Memory B cell (primary cell): ENCODE data around the gene MED25.
A peak's percentile ranks its signal among the peaks of the same experiment; 100 is the strongest.

Source experiments
- ATAC-seq: fragments of 150-1000 bp; cut with Tn5 transposase; 2 replicates; pipeline ENCODE4 v1.10.0; 2021; ENCODE audit warnings: low read depth, mild to moderate bottlenecking, moderate library complexity
- DNase-seq, 2 donors: peaks; one replicate each; pipeline ENCODE4 v3.0.0; 2022; ENCODE audit warnings: low spot score in 2 of 2
- H3K27ac Mint-ChIP-seq: one replicate; pipeline ENCODE4 v1.8.0; 2022; ENCODE audit warnings: mild to moderate bottlenecking, moderate library complexity, mixed read lengths
- H3K27me3 Mint-ChIP-seq: one replicate; pipeline ENCODE4 v1.8.0; 2022; ENCODE audit warnings: mixed read lengths
- H3K36me3 Mint-ChIP-seq: one replicate; pipeline ENCODE4 v1.8.0; 2022; ENCODE audit warnings: mild to moderate bottlenecking, mixed read lengths
- H3K4me1 Mint-ChIP-seq: one replicate; pipeline ENCODE4 v1.8.0; 2022; ENCODE audit warnings: mixed read lengths
- H3K4me3 Mint-ChIP-seq: one replicate; pipeline ENCODE4 v1.8.0; 2022; ENCODE audit warnings: mild to moderate bottlenecking, moderate library complexity, mixed read lengths
- H3K9me3 Mint-ChIP-seq: one replicate; pipeline ENCODE4 v1.8.0; 2022; ENCODE audit warnings: mixed read lengths

The MED25 gene

GRCh38 chr19:49817964-49818648 is at the start of gene MED25:
TSS of gene MED25 (plus strand) at chr19:49818289. CDS start at chr19:49818342, 53 bp downstream.
- Mint-ChIP-seq H3K27ac (peak within 1 kb of the TSS; percentile 100), H3K36me3 (peaks cover 1% of the 10 kb centered on the region)
- ATAC-seq: peak; percentile 55

GRCh38 chr19:49770529-49770928 is 47.6 kb upstream of the MED25 start:
- H3K36me3 Mint-ChIP-seq: peaks cover 14% of the 10 kb centered on the region
- no peak for ATAC-seq
- H3K27me3 Mint-ChIP-seq: no peaks in the 10 kb centered on the region
- no peak for DNase-seq
- no peak overlapping the region for H3K4me3 Mint-ChIP-seq
- H3K9me3 Mint-ChIP-seq: no peaks in the 10 kb centered on the region
- peaks cover 25% of the 10 kb centered on the region for H3K4me1 Mint-ChIP-seq
- H3K27ac Mint-ChIP-seq: no peak overlapping the region

More at GRCh38 chr19:49817964-49818648, at the start of gene MED25:
- no peaks in the 10 kb centered on the region for H3K9me3 Mint-ChIP-seq
- no peaks in the 10 kb centered on the region for H3K27me3 Mint-ChIP-seq
- peaks cover 14% of the 10 kb centered on the region for H3K4me1 Mint-ChIP-seq
- DNase-seq: peak; percentile 87 to 93
- peak within 1 kb of the TSS; percentile 99 for H3K4me3 Mint-ChIP-seq

DNA sequence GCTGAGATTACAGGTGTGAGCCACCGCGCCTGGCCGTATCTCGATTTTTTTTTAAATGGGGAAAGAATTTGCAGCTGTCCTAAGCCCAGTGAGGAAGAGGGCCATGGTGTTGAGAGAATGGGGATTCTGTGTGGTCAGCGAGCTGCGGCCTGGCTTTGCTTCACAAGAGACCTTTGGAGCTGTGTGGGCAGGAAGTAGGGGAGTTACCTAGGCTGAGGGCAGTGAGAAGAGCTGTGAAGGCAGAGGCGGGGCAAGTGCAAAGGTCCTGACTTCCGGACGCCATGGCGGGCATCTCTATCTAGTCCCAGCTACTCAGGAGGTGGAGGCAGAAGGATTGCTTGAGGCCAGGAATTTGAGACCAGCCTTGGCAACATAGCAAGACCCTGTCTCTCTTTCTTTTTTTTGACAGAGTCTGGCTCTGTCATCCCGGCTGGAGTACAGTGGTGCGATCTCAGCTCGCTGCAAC is 46.4 kb upstream of the MED25 start:
- H3K9me3 Mint-ChIP-seq: no peaks in the 10 kb centered on the region
- ATAC-seq (no peak), DNase-seq (no peak)
- H3K4me3 Mint-ChIP-seq: no peak overlapping the region
- H3K36me3 Mint-ChIP-seq: peaks cover 19% of the 10 kb centered on the region
- H3K27ac Mint-ChIP-seq: no peak overlapping the region
- no peaks in the 10 kb centered on the region for H3K27me3 Mint-ChIP-seq
- peaks cover 28% of the 10 kb centered on the region for H3K4me1 Mint-ChIP-seq

GRCh38 chr19:49772850-49773432 is 45.1 kb upstream of the MED25 start:
- Mint-ChIP-seq H3K4me1 (peaks cover 20% of the 10 kb centered on the region), H3K36me3 (peaks cover 19% of the 10 kb centered on the region), H3K4me3 (no peak overlapping the region), H3K27ac (no peak overlapping the region), H3K27me3 (no peaks in the 10 kb centered on the region), H3K9me3 (no peaks in the 10 kb centered on the region)
- ATAC-seq: no peak
- DNase-seq: no peak

GRCh38 chr19:49773663-49774350 is 44.3 kb upstream of the MED25 start:
- DNase-seq (no peak), ATAC-seq (no peak)
- Mint-ChIP-seq H3K4me3 (no peak overlapping the region), H3K9me3 (no peaks in the 10 kb centered on the region), H3K27ac (no peak overlapping the region), H3K4me1 (peaks cover 19% of the 10 kb centered on the region), H3K27me3 (no peaks in the 10 kb centered on the region), H3K36me3 (peaks cover 19% of the 10 kb centered on the region)

- Mint-ChIP-seq H3K27ac (no peak overlapping the region), H3K36me3 (peaks cover 16% of the 10 kb centered on the region), H3K27me3 (no peaks in the 10 kb centered on the region), H3K4me3 (no peak overlapping the region), H3K4me1 (peaks cover 20% of the 10 kb centered on the region), H3K9me3 (no peaks in the 10 kb centered on the region)
- ATAC-seq: no peak
- DNase-seq: no peak
Observed at GRCh38 chr19:49774969-49775368, 43.1 kb upstream of the MED25 start.

DNA sequence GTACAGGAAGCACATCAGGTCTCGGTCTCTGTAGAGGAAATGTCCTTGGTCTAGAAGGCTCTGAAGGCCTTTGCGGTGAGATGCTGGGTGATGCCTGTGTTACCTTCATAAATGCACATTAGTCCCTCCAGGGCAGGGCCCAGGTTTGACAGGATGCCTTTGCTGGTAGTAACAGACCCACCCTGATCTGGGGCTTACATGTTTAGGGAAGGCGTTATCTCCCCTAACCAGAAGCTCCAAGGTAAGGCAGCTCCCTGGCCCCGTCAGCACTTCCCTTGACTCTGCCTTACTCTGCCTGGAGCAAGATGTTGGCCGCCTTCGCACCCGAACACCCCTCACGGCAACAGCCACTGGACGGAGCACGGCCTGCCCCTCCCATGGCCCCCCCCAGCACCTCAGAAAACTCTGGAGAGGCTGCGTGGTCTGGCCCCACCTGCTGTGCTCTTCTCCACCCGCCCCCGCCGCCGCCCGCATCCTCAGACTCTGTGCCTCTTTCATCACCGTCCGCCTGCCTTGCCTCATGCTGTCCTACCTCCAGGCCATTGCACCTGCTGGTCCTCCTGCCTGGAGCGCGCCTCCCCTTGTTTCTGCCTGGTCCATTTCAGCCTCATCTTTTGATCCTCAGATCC is 42.2 kb upstream of the MED25 start:
- H3K4me1 Mint-ChIP-seq: peaks cover 29% of the 10 kb centered on the region

GRCh38 chr19:49776371-49776764 is 41.7 kb upstream of the MED25 start:
- peaks cover 34% of the 10 kb centered on the region for H3K4me1 Mint-ChIP-seq
- no peak for DNase-seq
- no peak for ATAC-seq
- H3K4me3 Mint-ChIP-seq: no peak overlapping the region
- H3K9me3 Mint-ChIP-seq: no peaks in the 10 kb centered on the region
- H3K27ac Mint-ChIP-seq: no peak overlapping the region
- no peaks in the 10 kb centered on the region for H3K27me3 Mint-ChIP-seq
- peaks cover 17% of the 10 kb centered on the region for H3K36me3 Mint-ChIP-seq

More for the DNA sequence above, 42.2 kb upstream of the MED25 start:
- Mint-ChIP-seq H3K36me3 (peaks cover 17% of the 10 kb centered on the region), H3K27me3 (no peaks in the 10 kb centered on the region), H3K9me3 (no peaks in the 10 kb centered on the region), H3K4me3 (no peak overlapping the region), H3K27ac (no peak overlapping the region)
- no peak for ATAC-seq
- DNase-seq: no peak

GRCh38 chr19:49779731-49780555 is 38.1 kb upstream of the MED25 start:
- DNase-seq (no peak), ATAC-seq (peak; percentile 83)
- Mint-ChIP-seq H3K9me3 (no peaks in the 10 kb centered on the region), H3K4me3 (peak overlapping the region; percentile 59), H3K36me3 (peaks cover 23% of the 10 kb centered on the region), H3K4me1 (peaks cover 25% of the 10 kb centered on the region), H3K27me3 (no peaks in the 10 kb centered on the region), H3K27ac (peak overlapping the region; percentile 80)

DNA sequence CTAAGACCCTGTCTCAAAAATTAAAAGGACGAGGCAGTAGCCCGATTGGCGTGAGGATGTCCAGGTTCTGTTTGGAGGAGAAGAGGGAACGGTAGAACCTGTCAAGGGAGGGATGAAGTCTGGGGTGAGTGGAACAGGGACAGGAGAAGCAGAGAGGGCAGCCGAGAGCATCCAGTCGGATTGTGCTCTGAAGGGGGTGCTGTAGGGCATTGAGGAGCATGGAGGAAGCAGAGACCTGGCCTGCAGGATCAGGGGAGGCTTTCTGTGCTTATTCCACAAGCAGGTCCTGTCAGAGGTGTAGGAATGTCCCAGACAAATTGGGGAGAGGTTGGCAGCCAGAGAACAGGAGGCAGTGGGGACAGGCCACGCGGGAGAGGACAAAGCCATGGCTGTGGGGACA is 37.2 kb upstream of the MED25 start:
- Mint-ChIP-seq H3K27ac (peak overlapping the region; percentile 80), H3K4me3 (no peak overlapping the region), H3K4me1 (peaks cover 28% of the 10 kb centered on the region), H3K9me3 (no peaks in the 10 kb centered on the region), H3K27me3 (no peaks in the 10 kb centered on the region), H3K36me3 (peaks cover 28% of the 10 kb centered on the region)
- DNase-seq (no peak), ATAC-seq (no peak)

GRCh38 chr19:49781394-49781793 is 36.7 kb upstream of the MED25 start:
- no peak overlapping the region for H3K4me3 Mint-ChIP-seq
- ATAC-seq (no peak), DNase-seq (no peak)
- H3K27ac Mint-ChIP-seq: peak overlapping the region; percentile 80
- no peaks in the 10 kb centered on the region for H3K27me3 Mint-ChIP-seq
- H3K36me3 Mint-ChIP-seq: peaks cover 27% of the 10 kb centered on the region
- peaks cover 24% of the 10 kb centered on the region for H3K4me1 Mint-ChIP-seq
- H3K9me3 Mint-ChIP-seq: no peaks in the 10 kb centered on the region

DNA sequence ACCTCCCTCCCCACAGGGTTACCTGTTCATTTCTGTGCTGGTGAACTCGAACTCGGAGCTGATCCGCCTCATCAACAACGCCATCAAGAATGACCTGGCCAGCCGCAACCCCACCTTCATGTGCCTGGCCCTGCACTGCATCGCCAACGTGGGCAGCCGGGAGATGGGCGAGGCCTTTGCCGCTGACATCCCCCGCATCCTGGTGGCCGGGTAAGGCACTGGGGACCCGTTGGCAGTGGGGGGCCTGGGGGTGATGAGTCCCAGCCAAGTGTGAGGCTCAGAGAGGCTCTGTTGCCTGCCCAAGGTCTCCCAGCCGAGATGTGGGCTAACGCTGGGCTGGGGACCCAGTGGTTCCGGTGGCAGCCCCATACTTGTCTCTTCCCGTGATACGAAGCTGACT is 35.6 kb upstream of the MED25 start:
- Mint-ChIP-seq H3K4me3 (no peak overlapping the region), H3K27me3 (no peaks in the 10 kb centered on the region), H3K27ac (no peak overlapping the region), H3K36me3 (peaks cover 31% of the 10 kb centered on the region), H3K9me3 (no peaks in the 10 kb centered on the region), H3K4me1 (peaks cover 24% of the 10 kb centered on the region)
- no peak for ATAC-seq
- DNase-seq: no peak

DNA sequence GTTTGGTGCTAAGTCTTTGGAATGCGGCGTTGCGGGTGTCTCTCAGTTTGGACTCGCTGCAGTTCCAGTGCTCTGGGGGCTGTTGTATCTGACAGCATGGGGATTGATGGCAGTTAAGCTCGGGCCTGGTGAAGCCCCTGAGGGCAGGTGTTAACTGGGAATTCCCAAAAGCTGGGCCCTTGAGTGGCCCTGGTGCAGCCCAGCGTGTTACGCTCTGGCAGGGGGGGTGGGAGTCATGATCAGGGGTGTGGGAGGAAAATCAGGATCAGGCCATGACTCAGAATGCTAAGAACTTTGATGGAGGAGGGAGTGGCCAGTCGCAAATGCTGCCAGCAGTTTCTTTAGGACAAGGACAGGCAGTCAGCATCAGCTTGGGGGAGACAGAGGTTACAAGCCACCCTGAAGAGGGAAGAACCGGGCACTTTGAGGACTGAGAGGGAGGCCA is 31.7 kb upstream of the MED25 start:
- Mint-ChIP-seq H3K4me1 (peaks cover 10% of the 10 kb centered on the region), H3K27me3 (no peaks in the 10 kb centered on the region), H3K9me3 (no peaks in the 10 kb centered on the region), H3K4me3 (no peak overlapping the region), H3K27ac (no peak overlapping the region), H3K36me3 (peaks cover 46% of the 10 kb centered on the region)
- no peak for DNase-seq
- no peak for ATAC-seq
